ENCODE measurements around the gene DEPP1.

The DEPP1 gene

DNA sequence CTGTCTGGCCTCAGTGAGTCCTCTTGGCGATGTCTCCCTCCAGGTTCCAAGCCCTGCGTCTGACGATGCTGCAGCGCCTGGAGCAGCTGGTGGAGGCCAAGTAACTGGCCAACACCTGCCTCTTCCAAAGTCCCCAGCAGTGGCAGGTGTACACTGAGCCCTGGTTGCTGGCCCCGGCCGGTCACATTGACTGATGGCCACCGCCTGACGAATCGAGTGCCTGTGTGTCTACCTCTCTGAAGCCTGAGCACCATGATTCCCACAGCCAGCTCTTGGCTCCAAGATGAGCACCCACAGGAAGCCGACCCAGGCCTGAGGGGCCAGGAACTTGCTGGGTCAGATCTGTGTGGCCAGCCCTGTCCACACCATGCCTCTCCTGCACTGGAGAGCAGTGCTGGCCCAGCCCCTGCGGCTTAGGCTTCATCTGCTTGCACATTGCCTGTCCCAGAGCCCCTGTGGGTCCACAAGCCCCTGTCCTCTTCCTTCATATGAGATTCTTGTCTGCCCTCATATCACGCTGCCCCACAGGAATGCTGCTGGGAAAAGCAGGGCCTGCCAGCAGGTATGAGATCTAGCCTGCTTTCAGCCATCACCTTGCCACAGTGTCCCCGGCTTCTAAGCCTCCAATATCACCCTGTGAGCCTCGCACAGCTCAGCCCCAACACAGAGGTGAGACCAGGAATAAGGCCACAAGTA is 14.8 kb upstream of the DEPP1 start:
- DNase-seq = peak; percentile 42

DNA sequence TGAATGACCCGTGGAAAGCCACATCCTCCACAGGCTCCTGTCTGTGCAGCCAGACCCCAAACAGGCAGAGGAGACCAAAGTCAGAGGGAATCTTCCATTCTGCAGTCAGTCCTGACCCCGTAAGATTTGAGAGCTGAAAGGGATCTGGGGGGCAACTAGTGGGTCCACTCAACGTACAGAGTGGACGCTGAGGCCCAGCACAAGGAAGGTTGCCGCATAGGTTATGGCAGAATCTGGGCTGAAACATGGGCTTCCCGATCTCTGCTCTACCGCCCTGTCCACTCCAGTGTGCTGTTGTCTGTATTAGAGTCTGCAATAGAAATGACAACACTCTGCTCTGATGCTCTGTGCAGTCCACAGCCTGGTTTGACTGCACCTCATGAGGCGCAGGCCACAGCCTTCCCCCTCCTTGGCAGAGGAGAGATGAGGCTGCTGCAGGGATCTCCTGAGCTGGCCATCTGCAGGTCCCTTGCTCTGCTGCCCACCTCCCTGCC is 14.2 kb upstream of the DEPP1 start:
- DNase-seq = peak; percentile 19

DNA sequence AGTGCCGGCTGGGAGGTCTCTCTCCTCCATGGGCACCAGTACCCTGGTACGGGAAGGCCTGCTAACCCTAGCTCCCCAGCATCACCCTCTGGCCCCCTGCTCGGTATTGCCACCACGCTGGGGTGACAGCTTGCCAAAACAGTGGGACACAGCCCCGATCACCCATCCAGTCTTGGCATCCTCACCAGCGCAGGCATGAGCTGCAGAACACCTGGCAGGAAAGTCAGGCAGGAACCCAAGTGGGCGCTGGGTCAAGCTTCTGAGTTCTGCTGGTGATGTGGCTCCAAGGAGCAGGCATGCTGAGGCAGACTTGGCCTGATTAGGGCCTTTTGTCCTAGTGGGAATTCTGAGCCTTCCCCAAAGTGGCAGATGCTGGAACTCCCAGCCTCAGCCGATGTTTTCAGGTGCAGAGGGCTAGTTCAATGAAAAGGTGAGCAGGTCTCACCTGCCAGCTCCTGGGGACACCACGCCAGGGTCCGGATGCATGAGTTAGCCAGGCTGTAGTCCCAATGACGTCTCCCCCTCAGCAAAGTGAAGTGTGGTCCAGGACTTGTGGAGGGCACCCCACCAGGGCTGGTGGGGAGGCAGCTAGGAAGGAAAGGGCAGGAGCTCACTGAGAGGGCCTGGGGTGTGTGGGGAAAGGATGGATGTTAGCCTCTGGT is 13.6 kb upstream of the DEPP1 start:
- peak; percentile 49 for DNase-seq

- DNase-seq = peak; percentile 5
Observed at GRCh38 chr10:44991571-44991970, 13.0 kb upstream of the DEPP1 start.

DNA sequence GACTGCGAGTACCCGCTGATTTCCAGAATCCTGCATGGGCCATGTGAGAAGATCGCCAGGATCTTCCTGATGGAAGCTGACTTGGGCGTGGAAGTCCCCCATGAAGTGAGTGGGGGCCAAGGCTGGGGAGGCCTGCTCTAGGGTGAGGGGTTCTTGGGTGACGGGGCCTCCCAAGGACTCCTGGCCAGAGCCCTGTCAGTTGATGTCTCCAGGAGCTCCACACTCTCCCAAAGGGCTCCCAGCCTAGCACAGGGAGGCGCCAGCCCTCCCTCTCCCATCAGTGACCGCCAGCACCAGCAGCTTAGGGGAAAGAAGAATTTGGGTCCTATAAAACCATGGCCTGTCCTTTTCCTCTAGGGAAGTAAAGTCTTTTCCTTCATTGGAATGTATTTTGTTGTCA is 12.4 kb upstream of the DEPP1 start:
- DNase-seq = peak; percentile 47

DNA sequence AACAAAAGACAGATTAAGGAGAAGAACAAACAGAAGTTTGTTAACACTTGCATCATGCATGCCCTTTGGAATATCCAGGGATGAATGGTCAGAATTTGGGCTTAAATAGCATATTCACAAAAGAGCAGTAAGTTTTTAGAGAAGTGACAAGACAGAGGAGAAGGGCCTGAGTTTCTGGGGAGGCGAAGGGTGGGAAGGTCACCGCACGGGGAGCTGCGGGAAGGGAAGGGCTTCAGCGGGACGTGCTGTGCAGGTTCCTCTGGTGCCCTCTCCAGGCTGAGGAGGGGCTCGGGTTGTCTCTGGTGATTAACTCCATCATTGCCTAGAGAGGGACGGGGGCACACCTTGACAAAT is 11.7 kb upstream of the DEPP1 start:
- DNase-seq = no peak

GRCh38 chr10:44989597-44990301 is 11.1 kb upstream of the DEPP1 start:
- peak; percentile 42 for DNase-seq

GRCh38 chr10:44988957-44989585 is 10.5 kb upstream of the DEPP1 start:
- DNase-seq = peak; percentile 52

DNA sequence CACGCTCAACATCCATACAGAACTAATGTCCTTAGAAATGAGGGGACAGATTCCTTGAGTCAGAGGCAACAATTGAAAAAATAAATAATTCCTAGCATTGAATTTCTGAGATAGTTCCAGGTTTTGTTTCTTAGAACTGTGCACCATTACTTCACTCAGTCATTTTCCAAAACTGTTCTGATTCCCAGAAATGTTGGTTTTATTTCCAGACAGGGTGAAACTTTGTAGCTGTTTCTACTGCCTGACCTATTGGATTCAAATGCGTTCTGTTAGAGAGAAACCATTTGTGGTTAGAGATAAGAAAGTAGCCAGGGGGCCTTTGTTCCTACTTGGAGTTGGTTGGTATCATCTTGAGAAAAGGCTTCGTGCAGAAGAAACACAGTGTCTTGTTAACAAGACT is 8.1 kb upstream of the DEPP1 start:
- no peak for DNase-seq

GRCh38 chr10:44986179-44986578 is 7.6 kb upstream of the DEPP1 start:
- DNase-seq = no peak

DNA sequence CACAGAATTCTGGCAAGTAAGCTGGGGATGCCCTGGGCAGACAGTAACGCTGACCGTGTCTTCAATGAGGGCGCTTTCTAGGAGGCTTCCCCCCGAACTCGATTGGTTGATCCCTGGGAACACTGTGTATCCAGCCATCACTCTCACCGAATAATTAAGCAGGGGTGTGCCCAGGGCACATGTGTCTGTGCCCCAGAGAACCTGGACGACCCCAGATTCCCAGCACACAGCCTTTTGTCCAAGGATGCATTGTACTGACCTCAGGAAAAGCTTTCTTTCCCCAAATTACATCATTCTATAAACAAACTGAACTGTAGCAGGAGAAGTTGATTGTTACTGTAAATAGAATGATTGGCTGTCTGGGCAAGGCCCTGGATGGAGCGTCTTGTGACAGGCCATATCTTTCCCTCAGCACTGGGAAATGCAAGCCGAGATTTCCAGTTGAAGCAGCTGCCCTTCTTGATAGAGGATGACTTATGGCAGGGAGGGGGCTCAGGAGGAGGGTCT is 6.6 kb upstream of the DEPP1 start:
- no peak for DNase-seq

- no peak for DNase-seq
Observed at GRCh38 chr10:44984671-44985101, 6.1 kb upstream of the DEPP1 start.

- DNase-seq = no peak
Observed at GRCh38 chr10:44983895-44984278, 5.3 kb upstream of the DEPP1 start.

GRCh38 chr10:44983066-44983894 is 4.7 kb upstream of the DEPP1 start:
- no peak for DNase-seq

DNA sequence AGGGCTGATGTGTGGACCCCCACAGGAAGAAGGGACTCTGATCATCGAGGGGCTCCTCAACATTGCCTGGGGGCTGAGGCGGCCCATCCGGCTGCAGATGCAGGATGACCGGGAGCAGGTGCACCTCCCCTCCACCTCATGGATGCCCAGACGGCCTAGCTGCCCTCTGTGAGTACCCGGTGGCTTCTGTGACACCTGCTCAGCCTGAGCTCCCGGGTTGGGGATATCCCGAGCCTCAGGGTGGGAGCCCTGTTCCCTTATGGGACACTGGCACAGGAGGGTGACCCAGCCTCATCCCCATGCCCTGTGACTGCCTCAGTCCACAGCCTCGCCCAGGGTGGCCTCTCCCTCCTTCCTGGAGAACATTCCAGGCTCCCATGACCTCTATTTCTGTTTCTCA is 3.9 kb upstream of the DEPP1 start:
- no peak for DNase-seq

DNA sequence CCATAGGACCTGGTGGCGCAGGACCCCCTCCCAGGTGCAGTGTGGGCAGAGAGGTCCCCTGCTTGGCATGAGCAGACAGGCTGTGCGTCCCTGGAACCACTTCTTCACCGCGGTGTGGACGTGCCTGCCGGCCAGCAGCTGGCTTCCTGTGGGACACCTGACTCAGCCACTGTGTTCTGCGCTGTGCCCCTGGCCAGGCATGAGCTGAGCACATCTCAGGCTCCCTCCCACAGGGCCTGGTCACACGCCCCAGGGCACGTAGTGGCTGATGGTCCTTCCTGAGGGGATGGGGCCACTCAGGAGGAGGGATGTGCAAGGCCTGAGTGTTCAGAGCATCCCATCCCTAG is 3.5 kb upstream of the DEPP1 start:
- no peak for DNase-seq

DNA sequence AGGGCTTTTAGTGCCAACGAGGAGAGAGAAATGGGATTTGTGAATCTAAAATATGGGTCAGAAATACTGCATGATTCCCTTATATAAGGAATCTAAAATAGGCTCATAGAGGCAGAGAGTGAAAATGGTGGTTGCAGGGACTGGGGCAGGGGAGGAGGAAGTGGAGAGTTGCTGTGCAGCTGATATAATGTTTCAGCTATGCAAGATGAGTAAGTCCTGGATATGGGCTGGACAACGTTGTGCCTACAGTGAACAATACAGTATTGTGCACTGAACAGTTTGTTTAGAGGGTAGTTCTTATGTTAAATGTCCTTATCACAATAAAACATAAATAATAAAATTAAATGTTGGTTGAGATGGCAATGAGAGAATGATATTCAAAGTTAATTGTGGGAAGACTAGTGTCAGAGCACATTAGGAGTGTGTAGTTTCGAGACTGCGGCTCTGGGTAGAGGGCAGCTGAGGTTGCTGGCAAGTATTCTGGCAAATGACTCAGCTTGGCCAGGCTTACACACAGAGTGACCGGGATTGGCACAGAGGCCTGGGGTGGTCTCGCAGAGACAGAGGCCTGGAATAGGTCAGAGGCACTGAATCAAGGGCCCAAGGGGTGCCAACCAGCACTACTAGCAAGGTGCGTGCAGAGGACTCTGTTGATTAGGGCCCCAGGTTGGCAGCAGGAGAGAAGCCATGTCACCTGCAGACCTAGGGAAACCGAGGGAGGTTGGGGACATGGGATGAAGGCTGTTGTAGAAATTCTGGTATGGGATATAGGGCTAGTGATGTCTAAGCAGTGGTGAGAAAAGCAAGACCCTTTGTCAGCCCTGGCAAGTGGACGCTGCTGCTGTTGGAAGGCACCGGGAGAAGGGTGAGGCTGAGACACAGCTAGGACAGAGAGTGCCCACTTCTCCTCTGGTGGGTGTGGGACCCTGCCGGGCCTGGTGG is 2.8 kb upstream of the DEPP1 start:
- DNase-seq = no peak

GRCh38 chr10:44980309-44981171 is 1.9 kb upstream of the DEPP1 start:
- no peak for DNase-seq

DNA sequence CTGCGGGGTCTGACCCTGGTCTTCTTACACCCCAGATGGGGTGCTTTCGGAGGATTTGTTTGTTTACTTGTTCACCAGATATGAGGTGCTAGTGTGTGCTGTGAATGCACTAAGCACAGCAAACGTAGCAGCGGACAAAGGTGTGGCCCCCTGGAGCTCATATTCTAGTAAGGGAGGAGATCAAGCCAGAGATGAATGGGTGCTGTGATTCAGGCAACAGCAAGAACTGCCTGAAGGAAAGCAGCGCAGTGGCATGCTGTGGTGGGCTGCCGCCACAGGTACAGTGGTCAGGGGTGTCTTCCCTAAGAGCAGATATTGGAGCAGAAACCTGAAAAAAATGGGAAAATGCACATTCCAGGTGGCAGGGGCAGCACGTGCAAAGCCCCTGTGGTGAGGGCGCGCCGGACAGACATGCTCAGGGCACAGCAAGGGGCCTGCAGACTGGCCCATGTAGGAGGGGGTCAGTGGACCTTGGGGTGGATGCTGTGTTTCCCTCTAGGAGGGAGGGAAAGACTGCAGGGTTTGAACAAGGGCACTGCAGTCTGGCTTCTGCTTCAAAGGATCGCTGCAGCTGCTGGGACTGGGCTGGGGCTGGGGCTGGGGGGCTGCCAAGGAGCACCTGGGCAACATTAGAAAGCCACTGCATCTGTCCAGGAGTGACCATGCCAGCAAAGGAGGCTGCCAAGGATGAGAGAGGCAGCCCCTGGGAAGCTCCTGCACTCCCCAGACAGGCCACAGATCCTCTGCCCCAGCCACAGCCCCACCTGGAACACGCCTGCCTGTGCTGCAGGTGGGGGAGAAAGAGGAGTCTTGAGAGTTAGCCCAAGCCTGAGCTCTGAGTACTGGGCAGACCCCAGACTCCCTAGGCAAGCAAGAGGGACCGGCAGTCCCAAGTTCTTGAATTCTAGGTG is 927 bp upstream of the DEPP1 start:
- DNase-seq = no peak
